H1 (cell line): Measurements from ENCODE around the gene PDK2. TPM values are rescaled to one million over a fixed set of nuclear protein-coding genes. Genes with fewer than 3 reads are reported as not detected.

Source experiments
- CTCF ChIA-PET: fragments of 300-600 bp; sonication (Branson Sonifier 250); formaldehyde crosslinking; loops from one replicate; lab custom pipeline; 2021; ENCODE audit not compliant: partially characterized antibody; lab: Charles Lee
- POLR2A ChIA-PET: fragments of 300-600 bp; sonication (Branson Sonifier 250); formaldehyde crosslinking; loops from one replicate; lab custom pipeline; 2021; ENCODE audit warnings: inconsistent platforms; ENCODE audit not compliant: partially characterized antibody; lab: Charles Lee
- DNase-seq, 2 experiments: peaks; one replicate each; pipeline versions ENCODE4 v3.0.0 to v3.0.0-alpha.2; 2010 to 2022; ENCODE audit warnings: low spot score in 2 of 2, low read depth in 1 of 2, mixed read lengths in 1 of 2
- FAIRE-seq: peaks from 2 replicates; lab custom pipeline; 2011; peaks lifted over from hg19 to GRCh38; lab: Jason Lieb, UNC
- H2AFZ ChIP-seq: 2 replicates; pipeline ENCODE4 v1.8.1; 2012; ENCODE audit warnings: low read length, inconsistent platforms
- H2AK5ac ChIP-seq: 2 replicates; pipeline ENCODE4 v1.6.1; 2013; ENCODE audit warnings: low read depth, low read length
- H2BK120ac ChIP-seq: replicated peaks from 2 replicates; pipeline ENCODE3; 2013; ENCODE audit warnings: low read depth, low read length, inconsistent platforms
- H2BK12ac ChIP-seq: 2 replicates; pipeline ENCODE4 v1.6.1; 2013; ENCODE audit warnings: low read depth, low read length
- H2BK15ac ChIP-seq: 2 replicates; pipeline ENCODE4 v1.6.1; 2013; ENCODE audit warnings: low read length
- H2BK20ac ChIP-seq: 2 replicates; pipeline ENCODE4 v1.6.1; 2013; ENCODE audit warnings: low read length
- H2BK5ac ChIP-seq: 2 replicates; pipeline ENCODE4 v1.6.1; 2013; ENCODE audit warnings: low read depth, low read length
- H3K14ac ChIP-seq: 2 replicates; pipeline ENCODE4 v1.6.1; 2013; ENCODE audit warnings: inconsistent platforms; ENCODE audit not compliant: insufficient read length
- H3K18ac ChIP-seq: 2 replicates; pipeline ENCODE4 v1.6.1; 2013; ENCODE audit warnings: low read length; ENCODE audit errors: extremely low read depth
- H3K23ac ChIP-seq: 2 replicates; pipeline ENCODE4 v1.6.1; 2013; ENCODE audit warnings: inconsistent platforms; ENCODE audit not compliant: insufficient read length
- H3K23me2 ChIP-seq: 2 replicates; pipeline ENCODE4 v1.6.1; 2013; ENCODE audit warnings: low read depth, low read length
- H3K27ac ChIP-seq: 2 replicates; pipeline ENCODE4 v1.6.1; 2011; ENCODE audit warnings: low read depth, low read length, inconsistent platforms
- H3K27me3 ChIP-seq, 4 experiments: replicated peaks in 1 of 4; 1 replicate in 1 of 4; 2 replicates in 3 of 4; pipeline versions ENCODE4 v1.6.1 to v1.8.1; 2011 to 2013; ENCODE audit warnings: low read length in 3 of 4, mild to moderate bottlenecking in 3 of 4, inconsistent platforms in 2 of 4, mixed read lengths in 2 of 4, moderate library complexity in 1 of 4; ENCODE audit not compliant: control insufficient read depth in 3 of 4, insufficient read depth in 3 of 4; ENCODE audit errors: extremely low read depth in 1 of 4
- H3K36me3 ChIP-seq, 4 experiments: 2 replicates each; pipeline versions ENCODE4 v1.6.1 to v1.8.1; 2011 to 2013; ENCODE audit warnings: mild to moderate bottlenecking in 4 of 4, low read length in 3 of 4, moderate library complexity in 2 of 4, control low read depth in 1 of 4, inconsistent platforms in 1 of 4; ENCODE audit not compliant: insufficient read depth in 4 of 4, control insufficient read depth in 2 of 4
- H3K4ac ChIP-seq: replicated peaks from 2 replicates; pipeline ENCODE3; 2013; ENCODE audit warnings: low read length, low read depth, mixed read lengths, inconsistent platforms; ENCODE audit not compliant: insufficient read length
- H3K4me1 ChIP-seq, 4 experiments: replicated peaks in 1 of 4; 1 replicate in 1 of 4; 2 replicates in 3 of 4; pipeline versions ENCODE4 v1.6.1 to v1.8.1; 2011 to 2013; ENCODE audit warnings: low read length in 3 of 4, inconsistent platforms in 2 of 4, mixed read lengths in 1 of 4; ENCODE audit not compliant: insufficient read depth in 4 of 4, control insufficient read depth in 3 of 4
- H3K4me2 ChIP-seq, 2 experiments: 2 replicates each; pipeline versions ENCODE4 v1.6.1 to v1.8.1; 2011 to 2013; ENCODE audit warnings: low read depth in 2 of 2, low read length in 2 of 2, control low read depth in 1 of 2, inconsistent platforms in 1 of 2, mild to moderate bottlenecking in 1 of 2; ENCODE audit not compliant: insufficient read depth in 1 of 2
- H3K4me3 ChIP-seq, 4 experiments: fragments of 200-600, 300-600 bp in 1 of 4; sonication (generic), shearing (Covaris generic), sonication (Bioruptor Twin) in 1 of 4; 2 replicates each; pipeline versions ENCODE4 v1.5.1 to v1.8.1; 2011 to 2016; ENCODE audit warnings: low read length in 4 of 4, low read depth in 3 of 4, control low read depth in 2 of 4, inconsistent platforms in 2 of 4, mild to moderate bottlenecking in 2 of 4, mixed read lengths in 1 of 4, moderate library complexity in 1 of 4; ENCODE audit not compliant: insufficient read depth in 2 of 4; ENCODE audit errors: extremely low read depth in 1 of 4
- H3K56ac ChIP-seq: replicated peaks from 2 replicates; pipeline ENCODE3; 2013; ENCODE audit warnings: low read depth, mild to moderate bottlenecking, mixed read lengths, low read length, inconsistent platforms; ENCODE audit not compliant: insufficient read length
- H3K79me1 ChIP-seq: 2 replicates; pipeline ENCODE4 v1.6.1; 2013; ENCODE audit warnings: low read depth, low read length, control low read depth
- H3K79me2 ChIP-seq, 2 experiments: 2 replicates each; pipeline versions ENCODE4 v1.6.1 to v1.8.1; 2012 to 2013; ENCODE audit warnings: low read length in 2 of 2, mild to moderate bottlenecking in 2 of 2, inconsistent platforms in 1 of 2; ENCODE audit not compliant: insufficient read depth in 2 of 2, control insufficient read depth in 1 of 2
- H3K9ac ChIP-seq, 4 experiments: replicated peaks in 1 of 4; 1 replicate in 1 of 4; 2 replicates in 3 of 4; pipeline versions ENCODE4 v1.6.1 to v1.8.1; 2011 to 2013; ENCODE audit warnings: low read depth in 3 of 4, low read length in 3 of 4, control low read depth in 2 of 4, mild to moderate bottlenecking in 2 of 4, moderate library complexity in 2 of 4, inconsistent platforms in 1 of 4; ENCODE audit errors: extremely low read depth in 1 of 4
- H3K9me3 ChIP-seq, 2 experiments: 2 replicates each; pipeline versions ENCODE4 v1.6.1 to v1.8.1; 2012 to 2013; ENCODE audit warnings: mild to moderate bottlenecking in 2 of 2, moderate library complexity in 2 of 2, control low read depth in 1 of 2, inconsistent platforms in 1 of 2, low read depth in 1 of 2, low read length in 1 of 2, mixed read lengths in 1 of 2; ENCODE audit not compliant: insufficient read depth in 2 of 2
- H4K20me1 ChIP-seq, 2 experiments: replicated peaks in 1 of 2; 2 replicates each; pipeline versions ENCODE3 to v1.8.1; 2011 to 2013; ENCODE audit warnings: inconsistent platforms in 2 of 2, low read length in 2 of 2, mild to moderate bottlenecking in 1 of 2; ENCODE audit not compliant: insufficient read depth in 2 of 2, control insufficient read depth in 1 of 2
- H4K5ac ChIP-seq: 2 replicates; pipeline ENCODE4 v1.6.1; 2013; ENCODE audit warnings: low read length, low read depth, mixed read lengths, inconsistent platforms; ENCODE audit not compliant: insufficient read length
- H4K8ac ChIP-seq: 2 replicates; pipeline ENCODE4 v1.8.0; 2013; ENCODE audit warnings: mild to moderate bottlenecking, moderate library complexity, low read length, inconsistent platforms; ENCODE audit not compliant: insufficient read depth; ENCODE audit errors: extremely low read depth
- H4K91ac ChIP-seq: replicated peaks from 2 replicates; pipeline ENCODE3; 2013; ENCODE audit warnings: low read length, mixed read lengths, inconsistent platforms; ENCODE audit not compliant: insufficient read length
- BCL11A ChIP-seq, 2 experiments: IDR thresholded peaks; one replicate each; pipeline ENCODE4 v1.6.1; 2011; ENCODE audit warnings: low read depth in 2 of 2, low read length in 2 of 2, mild to moderate bottlenecking in 2 of 2
- CHD1 ChIP-seq: IDR thresholded peaks from 2 replicates; pipeline ENCODE4 v1.6.1; 2012; ENCODE audit warnings: low read depth, low read length, improper control_type of control experiment
- EP300 ChIP-seq, 2 experiments: IDR thresholded peaks; 1 replicate in 1 of 2; 2 replicates in 1 of 2; pipeline ENCODE4 v1.6.1; 2011 to 2012; ENCODE audit warnings: low read depth in 2 of 2, low read length in 2 of 2, mild to moderate bottlenecking in 2 of 2, borderline replicate concordance in 1 of 2, inconsistent platforms in 1 of 2, moderate library complexity in 1 of 2
- FOSL1 ChIP-seq: IDR thresholded peaks from 2 replicates; pipeline ENCODE4 v1.6.1; 2011; ENCODE audit warnings: mild to moderate bottlenecking, low read depth, low read length, moderate library complexity; ENCODE audit not compliant: insufficient read depth
- GABPA ChIP-seq: IDR thresholded peaks from 2 replicates; pipeline ENCODE4 v1.6.1; 2011; ENCODE audit warnings: mild to moderate bottlenecking, low read length, moderate library complexity, borderline replicate concordance; ENCODE audit not compliant: insufficient read depth
- KDM1A ChIP-seq: fragments of 200-600, 300-600 bp; sonication (generic); IDR thresholded peaks from 2 replicates; pipeline ENCODE4 v1.7.1; 2016; ENCODE audit warnings: mild to moderate bottlenecking, low read length, borderline replicate concordance
- KDM5A ChIP-seq: fragments of 200-600 bp; IDR thresholded peaks from 2 replicates; pipeline ENCODE4 v1.7.1; 2012; ENCODE audit warnings: mild to moderate bottlenecking, low read length, inconsistent platforms, mixed read lengths
- POU5F1 ChIP-seq: IDR thresholded peaks from 2 replicates; pipeline ENCODE4 v1.6.1; 2011; ENCODE audit warnings: low read depth, mild to moderate bottlenecking, low read length, moderate library complexity
- RXRA ChIP-seq: IDR thresholded peaks from 2 replicates; pipeline ENCODE4 v1.6.1; 2011; ENCODE audit warnings: low read depth, mild to moderate bottlenecking, low read length, moderate library complexity; ENCODE audit not compliant: insufficient read depth
- SP1 ChIP-seq: IDR thresholded peaks from 2 replicates; pipeline ENCODE4 v1.6.1; 2011; ENCODE audit warnings: low read depth, low read length
- SP4 ChIP-seq: IDR thresholded peaks from 2 replicates; pipeline ENCODE4 v1.6.1; 2012; ENCODE audit warnings: low read length, inconsistent platforms
- ZNF274 ChIP-seq: IDR thresholded peaks from 2 replicates; pipeline ENCODE4 v1.7.0; 2012; ENCODE audit warnings: low read length, borderline replicate concordance; ENCODE audit errors: extremely low read depth
- WGBS, 2 experiments: shearing (Covaris generic) in 1 of 2; methylation state at CpG; one replicate each; pipeline versions ENCODE4 v1.1.6 to v1.1.7; 2013 to 2015; ENCODE audit warnings: low lambda C conversion rate in 2 of 2, mixed read lengths in 2 of 2, inconsistent platforms in 1 of 2, low coverage in 1 of 2, missing lambda C conversion rate in 1 of 2; ENCODE audit not compliant: insufficient replicate concordance in 2 of 2, insufficient coverage in 1 of 2, insufficient read length in 1 of 2; ENCODE audit errors: extremely low coverage in 1 of 2, missing lambda C conversion rate in 1 of 2; 5-methylcytosine and 5-hydroxymethylcytosine counted together
- polyA plus RNA-seq, 7 experiments: library from polyadenylated mRNA; depleted of rRNA in 3 of 7; stranded (reverse) in 5 of 7; unstranded in 2 of 7; fragments of >200 nt in 5 of 7; fragments of 200-250 nt in 2 of 7; gene quantifications; 1 replicate in 5 of 7; 2 replicates in 1 of 7; 4 replicates in 1 of 7; pipeline versions ENCODE4 v1.2.1 to v1.2.3, GENCODE V29; 2011 to 2013; ENCODE audit warnings: missing spikeins in 2 of 7, mixed read lengths in 2 of 7
- total RNA-seq: library from RNA; stranded (reverse); fragmentation: NEBNext Ultra II Directional; extraction: Animal tissue kit (Norgen Biotek cat#: 25700); gene quantifications from 2 replicates; pipeline ENCODE4 v1.2.1, GENCODE V29; 2021
- TF ChIP-seq, protein P1 (sequence below): IDR thresholded peaks from 2 replicates; pipeline ENCODE4 v1.6.1; 2011; ENCODE audit warnings: low read depth, mild to moderate bottlenecking, low read length; ENCODE audit not compliant: insufficient read depth

The PDK2 gene
- total and polyA plus RNA-seq, 2 of the 8 experiments (the other 6 are each of a cell fraction or from before 2014, with no cell fraction given) = 18.3 to 121 TPM

DNA sequence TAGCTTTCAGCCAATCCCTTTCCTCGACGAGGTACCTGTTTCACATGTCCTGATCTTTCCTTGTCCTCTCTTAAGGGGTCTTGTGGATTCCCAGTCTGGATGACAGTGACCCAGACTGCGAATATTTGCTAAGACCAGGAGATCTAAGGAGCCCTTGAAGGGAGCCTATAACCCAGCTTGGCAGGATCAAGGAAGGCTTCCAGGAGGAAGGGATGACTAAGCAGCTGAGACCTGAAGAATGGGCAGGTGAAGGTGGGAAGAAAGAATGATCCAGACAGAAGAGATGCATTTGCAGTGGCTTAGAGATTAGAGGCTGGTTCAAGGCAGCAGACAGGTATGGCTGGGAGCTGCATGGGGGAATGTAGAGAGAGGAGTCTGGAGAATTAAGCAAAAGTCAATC, 1.9 kb upstream of the PDK2 start:
- no peaks in the 10 kb centered on the region for H3K9me3 ChIP-seq
- no peak overlapping the region for H3K4me3 ChIP-seq
- no peak overlapping the region for H4K8ac ChIP-seq
- peaks cover 0 to 4% (median 0%) of the 10 kb centered on the region in 4 experiments; a peak in 1 of 8 replicates for H3K36me3 ChIP-seq
- H2BK5ac ChIP-seq = no peak overlapping the region
- no peak overlapping the region for H2BK12ac ChIP-seq
- H3K79me1 ChIP-seq = no peaks in the 10 kb centered on the region
- H3K79me2 ChIP-seq = peaks cover 0 to 4% of the 10 kb centered on the region in 2 experiments; a peak in 1 of 4 replicates
- no peak overlapping the region for H3K56ac ChIP-seq
- no peak overlapping the region for H4K5ac ChIP-seq
- H3K18ac ChIP-seq = no peak overlapping the region
- WGBS, 2 experiments = 95% methylated on average over 3 of the region's 3 CpGs; no CpG with 5 or more reads in 1 of the 2 experiments
- FAIRE-seq (no peak), DNase-seq (no peak)
- no peak overlapping the region for H4K91ac ChIP-seq
- no peak overlapping the region for H3K27ac ChIP-seq
- H2BK20ac ChIP-seq = no peak overlapping the region
- H3K27me3 ChIP-seq = peaks cover 0 to 3% (median 0%) of the 10 kb centered on the region in 4 experiments; a peak in 3 of 7 replicates
- H3K23me2 ChIP-seq = peaks cover 13% of the 10 kb centered on the region
- H3K23ac ChIP-seq = no peak overlapping the region
- H2BK15ac ChIP-seq = peak overlapping the region; percentile 89; the same call in 1 of the 2 replicates
- H2AFZ ChIP-seq = no peak overlapping the region
- POLR2A ChIA-PET = interaction anchor here (1.0 to 1.7 kb wide), 3 partner anchors 20 to 71 kb away, joined by 3 to 4 read pairs (median 3); no protein-coding TSS in a partner anchor
- no peak overlapping the region for H3K9ac ChIP-seq
- no peak overlapping the region for H2AK5ac ChIP-seq
- no peak overlapping the region for H3K14ac ChIP-seq
- CTCF ChIA-PET = interaction anchor here (0.7 to 15.7 kb wide), 28 partner anchors 10 to 526 kb away, joined by 3 to 412 read pairs (median 7); partner anchors contain the start of genes COL1A1, ITGA3 and SAMD14
- H3K4me2 ChIP-seq = no peak overlapping the region
- peaks cover 0 to 7% (median 5%) of the 10 kb centered on the region in 4 experiments; a peak in 5 of 7 replicates for H3K4me1 ChIP-seq
- no peak overlapping the region for H3K4ac ChIP-seq
- H4K20me1 ChIP-seq = no peaks in the 10 kb centered on the region
- H2BK120ac ChIP-seq = no peak overlapping the region
- no peak for TF ChIP-seq CHD1
- TF ChIP-seq RXRA = no peak
- TF ChIP-seq EP300 (IDR thresholded peaks at IDR 0.05; ENCODE audit: borderline replicate concordance in 1 of 2, low read depth in 2 of 2, low read length in 2 of 2) = no peak
- TF ChIP-seq POU5F1 = no peak
- TF ChIP-seq GABPA = no peak
- TF ChIP-seq KDM5A = no peak
- TF ChIP-seq KDM1A = no peak
- TF ChIP-seq FOSL1 = no peak
- no peak for TF ChIP-seq SP4
- no peak for TF ChIP-seq BCL11A (IDR thresholded peaks at IDR 0.05; ENCODE audit: low read depth in 2 of 2, low read length in 2 of 2)
- TF ChIP-seq, protein P1, sequence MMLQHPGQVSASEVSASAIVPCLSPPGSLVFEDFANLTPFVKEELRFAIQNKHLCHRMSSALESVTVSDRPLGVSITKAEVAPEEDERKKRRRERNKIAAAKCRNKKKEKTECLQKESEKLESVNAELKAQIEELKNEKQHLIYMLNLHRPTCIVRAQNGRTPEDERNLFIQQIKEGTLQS = no peak
- TF ChIP-seq ZNF274 = no peak
- no peak for TF ChIP-seq SP1
